NCI-H1092 (cell line): ENCODE data around the gene CRB2.

Experiments
- DNase-seq: peaks from one replicate; lab custom pipeline; 2025; lab: John Stamatoyannopoulos, UW

Gene CRB2

GRCh38 chr9:123355761-123356431 is at the start of gene CRB2:
TSS of gene CRB2 (plus strand) at chr9:123356197. CDS start at chr9:123356261, 64 bp downstream.
- DNase-seq = no peak

GRCh38 chr9:123309611-123310010 is 46.4 kb upstream of the CRB2 start:
- no peak for DNase-seq

GRCh38 chr9:123310551-123311249 is 45.3 kb upstream of the CRB2 start:
- no peak for DNase-seq

GRCh38 chr9:123311250-123311752 is 44.7 kb upstream of the CRB2 start:
- DNase-seq = no peak

- no peak for DNase-seq
Observed at GRCh38 chr9:123312306-123312877, 43.6 kb upstream of the CRB2 start.

- no peak for DNase-seq
Observed at GRCh38 chr9:123314617-123315016, 41.4 kb upstream of the CRB2 start.

GRCh38 chr9:123315635-123316034 is 40.4 kb upstream of the CRB2 start:
- DNase-seq = no peak

- no peak for DNase-seq
Observed at GRCh38 chr9:123316053-123316718, 39.8 kb upstream of the CRB2 start.

- no peak for DNase-seq
Observed at GRCh38 chr9:123318202-123318601, 37.8 kb upstream of the CRB2 start.

- DNase-seq = no peak
Observed at GRCh38 chr9:123318961-123319421, 37.0 kb upstream of the CRB2 start.

GRCh38 chr9:123319541-123320339 is 36.3 kb upstream of the CRB2 start:
- no peak for DNase-seq

GRCh38 chr9:123320814-123321213 is 35.2 kb upstream of the CRB2 start:
- no peak for DNase-seq

- DNase-seq = no peak
Observed at GRCh38 chr9:123321616-123322272, 34.3 kb upstream of the CRB2 start.

GRCh38 chr9:123322273-123323195 is 33.5 kb upstream of the CRB2 start:
- no peak for DNase-seq

GRCh38 chr9:123323196-123324013 is 32.6 kb upstream of the CRB2 start:
- no peak for DNase-seq

- no peak for DNase-seq
Observed at GRCh38 chr9:123324767-123325183, 31.2 kb upstream of the CRB2 start.

GRCh38 chr9:123326187-123326586 is 29.8 kb upstream of the CRB2 start:
- no peak for DNase-seq

- no peak for DNase-seq
Observed at GRCh38 chr9:123326662-123327093, 29.3 kb upstream of the CRB2 start.

- DNase-seq = no peak
Observed at GRCh38 chr9:123327697-123328100, 28.3 kb upstream of the CRB2 start.
